Transverse colon (tissue), 4 donors: ENCODE results near the gene TMC6. TPM values are rescaled to one million over a fixed set of nuclear protein-coding genes. Genes with fewer than 3 reads are reported as not detected.

Source experiments
- DNase-seq: peaks from one replicate; pipeline ENCODE4 v3.0.0-alpha.2; 2019
- H3K27ac ChIP-seq, 4 donors: fragments of 200-600 bp; sonication (generic); 2 replicates each; pipeline ENCODE4 v1.5.1; 2016 to 2018; ENCODE audit warnings: inconsistent platforms in 4 of 4
- H3K27me3 ChIP-seq: fragments of 200-600 bp; sonication (generic); 2 replicates; pipeline ENCODE4 v1.5.1; 2017; ENCODE audit warnings: inconsistent platforms
- H3K36me3 ChIP-seq, 4 donors: fragments of 200-600 bp; sonication (generic); 2 replicates each; pipeline ENCODE4 v1.5.1; 2017 to 2019; ENCODE audit warnings: inconsistent platforms in 4 of 4
- H3K4me1 ChIP-seq, 4 donors: fragments of 200-600 bp; sonication (generic); 2 replicates each; pipeline ENCODE4 v1.5.1; 2017 to 2020; ENCODE audit warnings: inconsistent platforms in 4 of 4
- H3K4me3 ChIP-seq, 4 donors: fragments of 200-600 bp; sonication (generic); 1 replicate in 1 of 4; 2 replicates in 3 of 4; pipeline versions ENCODE4 v1.5.1 to v1.6.1; 2017 to 2019; ENCODE audit warnings: inconsistent platforms in 4 of 4
- H3K9me3 ChIP-seq, 2 donors: fragments of 200-600 bp; sonication (generic); 2 replicates each; pipeline ENCODE4 v1.5.1; 2017 to 2019; ENCODE audit warnings: inconsistent platforms in 2 of 2
- EP300 ChIP-seq: sonication (generic); formaldehyde crosslinking; IDR thresholded peaks from one replicate; pipeline ENCODE4 v1.6.1; 2017; ENCODE audit warnings: antibody characterized with exemption, low read depth
- POLR2A ChIP-seq: fragments of 450-650 bp; IDR thresholded peaks from one replicate; pipeline ENCODE4 v1.6.1; 2016; ENCODE audit warnings: antibody characterized with exemption, mild to moderate bottlenecking, moderate library complexity
- POLR2AphosphoS5 ChIP-seq, 3 donors: sonication (generic); formaldehyde crosslinking; IDR thresholded peaks; one replicate each; pipeline ENCODE4 v1.6.1; 2016; ENCODE audit warnings: antibody characterized with exemption in 3 of 3
- WGBS, 2 donors: methylation state at CpG; one replicate each; pipeline ENCODE4 v1.1.5; 2018; ENCODE audit warnings: low coverage in 1 of 2; 5-methylcytosine and 5-hydroxymethylcytosine counted together
- in situ Hi-C, 4 donors: fragments of 200-750 bp; cut with MboI; loops; one replicate each; pipeline versions ENCODE4 v1.15.0 to v1.15.1; 2017; ENCODE audit warnings: low sequenced_read_pairs in 3 of 4, low pct_ligation_motif_present in 1 of 4, low pct_unique_long_range_greater_than_20kb in 1 of 4
- intact Hi-C: fragments of 100-400 bp; cut with DNase I; formaldehyde crosslinking; loops from one replicate; pipeline ENCODE4 v1.15.1; 2023; ENCODE audit warnings: low total_unique reads
- total RNA-seq, 4 donors: library from RNA; depleted of rRNA; stranded (reverse); fragments of >200 nt; gene quantifications; one replicate each; pipeline ENCODE4 v1.1.0, GENCODE V29; 2016
- TF ChIP-seq, protein P1 (sequence below), 5 experiments: fragments of 200-600 bp in 3 of 5; fragments of 450-650 bp in 2 of 5; sonication (generic) in 3 of 5; IDR thresholded peaks; 1 replicate in 2 of 5; 2 replicates in 3 of 5; pipeline ENCODE4 v1.5.1; 2016 to 2017; ENCODE audit warnings: antibody characterized with exemption in 5 of 5, inconsistent platforms in 3 of 5, mild to moderate bottlenecking in 2 of 5, moderate library complexity in 1 of 5

Gene TMC6
- total RNA-seq, 4 donors from 2014 or later, result 39.7 to 181 (median 68.0) TPM

DNA sequence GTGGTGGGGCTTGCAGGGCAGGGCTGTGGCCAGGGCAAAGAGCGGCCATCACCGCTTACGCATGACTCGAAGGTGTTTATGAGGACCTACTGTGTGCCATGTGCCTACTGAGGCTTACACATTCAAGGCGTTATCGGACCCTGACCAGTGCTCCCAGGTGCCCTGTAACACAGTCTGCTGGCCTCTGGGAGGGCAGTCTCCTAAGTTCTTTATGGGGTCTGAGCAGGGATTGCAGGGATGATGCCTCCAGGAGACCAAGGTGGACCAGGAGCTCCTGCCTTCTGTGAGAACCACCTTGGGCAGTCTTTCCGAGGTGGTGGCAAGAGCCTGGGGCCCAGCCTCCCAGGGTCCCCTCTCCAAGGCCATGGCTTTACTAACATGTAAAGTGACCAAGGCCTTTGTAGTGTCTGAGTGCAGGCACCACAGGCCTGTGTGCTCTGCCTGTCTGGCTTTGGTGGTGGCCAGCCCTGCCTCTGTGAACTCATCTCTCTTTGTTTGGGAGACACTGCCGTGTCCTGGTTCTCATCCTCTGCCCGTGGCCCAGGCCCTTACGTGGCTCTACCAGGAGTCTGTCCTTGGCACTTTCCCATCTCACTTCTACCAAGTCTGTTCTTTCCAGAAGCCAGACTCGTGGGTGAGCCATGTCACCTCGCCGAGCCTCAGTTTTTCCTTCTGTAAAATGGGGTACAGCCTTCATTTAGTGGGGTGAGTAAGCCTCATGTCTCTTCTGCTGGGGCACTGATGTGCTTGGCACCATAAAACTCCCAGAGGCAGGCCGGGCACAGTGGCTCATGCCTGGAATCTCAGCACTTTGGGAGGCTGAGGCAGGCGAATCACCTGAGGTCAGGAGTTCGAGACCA lies 36.4 kb upstream of the TMC6 start:
- Histone ChIP-seq H3K27me3 (no peaks in the 10 kb centered on the region), H3K4me1 (peaks cover 7 to 22% (median 15%) of the 10 kb centered on the region in 4 donors), H3K27ac (no peak overlapping the region), H3K36me3 (no peaks in the 10 kb centered on the region), H3K4me3 (no peak overlapping the region), H3K9me3 (no peaks in the 10 kb centered on the region)
- WGBS, 2 donors, result 94% methylated on average over 13 of the region's 16 CpGs; no CpG with 5 or more reads in 1 of the 2 donors
- TF ChIP-seq EP300 (no peak), POLR2AphosphoS5 (IDR thresholded peaks at IDR 0.05) (no peak), POLR2A (no peak)
- TF ChIP-seq, protein P1, sequence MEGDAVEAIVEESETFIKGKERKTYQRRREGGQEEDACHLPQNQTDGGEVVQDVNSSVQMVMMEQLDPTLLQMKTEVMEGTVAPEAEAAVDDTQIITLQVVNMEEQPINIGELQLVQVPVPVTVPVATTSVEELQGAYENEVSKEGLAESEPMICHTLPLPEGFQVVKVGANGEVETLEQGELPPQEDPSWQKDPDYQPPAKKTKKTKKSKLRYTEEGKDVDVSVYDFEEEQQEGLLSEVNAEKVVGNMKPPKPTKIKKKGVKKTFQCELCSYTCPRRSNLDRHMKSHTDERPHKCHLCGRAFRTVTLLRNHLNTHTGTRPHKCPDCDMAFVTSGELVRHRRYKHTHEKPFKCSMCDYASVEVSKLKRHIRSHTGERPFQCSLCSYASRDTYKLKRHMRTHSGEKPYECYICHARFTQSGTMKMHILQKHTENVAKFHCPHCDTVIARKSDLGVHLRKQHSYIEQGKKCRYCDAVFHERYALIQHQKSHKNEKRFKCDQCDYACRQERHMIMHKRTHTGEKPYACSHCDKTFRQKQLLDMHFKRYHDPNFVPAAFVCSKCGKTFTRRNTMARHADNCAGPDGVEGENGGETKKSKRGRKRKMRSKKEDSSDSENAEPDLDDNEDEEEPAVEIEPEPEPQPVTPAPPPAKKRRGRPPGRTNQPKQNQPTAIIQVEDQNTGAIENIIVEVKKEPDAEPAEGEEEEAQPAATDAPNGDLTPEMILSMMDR (IDR thresholded peaks at IDR 0.05), result no peak
- intact Hi-C loops, result no loop called here
- in situ Hi-C loops, result no loop called here
- DNase-seq, result no peak

DNA sequence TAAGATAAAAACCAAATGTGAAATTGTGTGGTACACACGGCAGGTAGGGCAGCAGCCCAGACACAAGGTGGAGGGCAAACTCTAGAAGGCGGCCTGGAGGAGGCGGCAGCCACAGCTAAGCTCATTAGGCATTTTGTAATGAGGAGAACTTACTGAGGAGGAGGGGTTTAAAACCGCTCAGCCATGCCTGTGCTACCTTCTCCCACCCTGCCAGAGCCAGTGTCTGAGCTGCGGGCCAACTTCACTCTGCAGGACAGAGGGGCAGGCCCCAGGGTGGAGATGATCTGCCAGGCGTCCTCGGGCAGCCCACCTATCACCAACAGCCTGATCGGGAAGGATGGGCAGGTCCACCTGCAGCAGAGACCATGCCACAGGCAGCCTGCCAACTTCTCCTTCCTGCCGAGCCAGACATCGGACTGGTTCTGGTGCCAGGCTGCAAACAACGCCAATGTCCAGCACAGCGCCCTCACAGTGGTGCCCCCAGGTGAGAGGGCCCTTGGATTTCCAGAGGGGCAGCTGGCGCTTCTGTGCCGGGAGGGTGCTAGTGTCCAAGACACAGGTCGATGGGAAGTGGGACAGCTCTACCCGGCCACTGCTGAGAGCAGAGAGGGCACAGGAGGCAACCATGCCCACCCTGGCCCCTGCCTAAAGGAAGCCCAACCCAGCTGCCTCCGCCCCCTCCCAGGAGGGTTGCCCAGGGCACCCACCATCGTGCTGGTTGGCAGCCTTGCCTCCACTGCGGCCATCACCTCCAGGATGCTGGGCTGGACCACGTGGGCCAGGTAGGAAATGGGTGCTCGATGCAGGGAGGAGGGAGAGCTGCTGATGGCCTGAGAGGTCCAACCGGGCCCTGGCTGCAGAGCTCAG lies 35.6 kb upstream of the TMC6 start:
- Histone ChIP-seq H3K4me3 (no peak overlapping the region), H3K27ac (no peak overlapping the region), H3K36me3 (no peaks in the 10 kb centered on the region), H3K27me3 (no peaks in the 10 kb centered on the region), H3K4me1 (peaks cover 0 to 18% (median 8%) of the 10 kb centered on the region in 4 donors), H3K9me3 (no peaks in the 10 kb centered on the region)
- intact Hi-C loops (no loop called here), in situ Hi-C loops (no loop called here)
- peak; percentile 8 for DNase-seq
- TF ChIP-seq POLR2A (no peak), POLR2AphosphoS5 (IDR thresholded peaks at IDR 0.05) (no peak), EP300 (no peak)
- TF ChIP-seq, protein P1 (IDR thresholded peaks at IDR 0.05), result no peak
- WGBS, 2 donors, result 69% methylated on average over 18 of the region's 22 CpGs; no CpG with 5 or more reads in 1 of the 2 donors

DNA sequence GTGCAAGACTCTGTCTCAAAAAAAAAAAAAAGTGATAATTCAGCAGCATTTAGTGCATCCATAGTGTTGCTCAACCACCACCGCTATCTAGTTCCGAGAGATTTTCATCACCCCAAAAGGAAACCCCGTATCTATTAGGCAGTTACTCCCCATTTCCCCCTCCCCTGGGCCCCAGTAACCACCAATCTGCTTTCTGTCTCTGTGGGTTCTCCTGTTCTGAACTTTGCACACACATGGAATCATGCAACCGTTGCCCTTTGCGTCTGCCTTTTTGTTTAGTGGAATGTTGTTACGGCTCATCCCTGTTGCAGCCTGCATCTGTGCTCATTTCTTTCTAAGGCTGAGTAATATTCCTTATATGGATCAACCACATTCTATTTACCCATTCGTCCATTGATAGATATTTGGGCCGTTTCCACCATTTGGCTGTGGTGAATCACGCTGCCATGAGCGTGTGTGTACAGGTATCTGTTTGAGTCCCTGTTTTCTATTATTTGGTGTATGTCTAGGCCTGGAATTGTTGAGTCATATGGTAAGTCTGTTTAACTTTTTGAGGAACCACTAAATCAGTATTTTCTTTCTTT lies 31.1 kb upstream of the TMC6 start:
- WGBS, 2 donors, result 61 to 66% methylated on average over 5 to 10 of the region's 10 CpGs
- intact Hi-C loops (no loop called here), in situ Hi-C loops (no loop called here)
- TF ChIP-seq POLR2AphosphoS5 (IDR thresholded peaks at IDR 0.05) (no peak), POLR2A (no peak), EP300 (no peak)
- TF ChIP-seq, protein P1 (IDR thresholded peaks at IDR 0.05), result no peak
- H3K36me3 ChIP-seq, result no peaks in the 10 kb centered on the region
- H3K27ac ChIP-seq, result no peak overlapping the region
- DNase-seq, result no peak
- no peak overlapping the region for H3K4me3 ChIP-seq
- H3K9me3 ChIP-seq, result no peaks in the 10 kb centered on the region
- no peaks in the 10 kb centered on the region for H3K27me3 ChIP-seq
- H3K4me1 ChIP-seq, result peaks cover 0 to 13% (median 7%) of the 10 kb centered on the region in 4 donors
